Calu3 (cell line): Measurements from ENCODE around the gene AMMECR1. TPM values are rescaled to one million over a fixed set of nuclear protein-coding genes. Genes with fewer than 3 reads are reported as not detected.

Experiments used
- BruUV-seq: library from RNA; stranded (reverse); fragments of 400-500 nt; replicated peaks from 2 replicates; lab custom pipeline; 2021; lab: Mats Ljungman, UMichigan
- CTCF ChIA-PET: fragments of 300-600 bp; sonication (Branson Sonifier 250); formaldehyde crosslinking; loops from one replicate; lab custom pipeline; 2022; ENCODE audit warnings: antibody characterized with exemption; lab: Charles Lee
- DNase-seq: peaks from one replicate; pipeline ENCODE4 v3.0.0; 2022
- H3K27ac Mint-ChIP-seq: one replicate; pipeline ENCODE4 v1.8.0; 2022; ENCODE audit warnings: mixed read lengths; ENCODE audit not compliant: unreplicated experiment
- H3K27me3 Mint-ChIP-seq: one replicate; pipeline ENCODE4 v1.8.0; 2022; ENCODE audit warnings: mixed read lengths; ENCODE audit not compliant: unreplicated experiment
- H3K36me3 Mint-ChIP-seq: one replicate; pipeline ENCODE4 v1.8.0; 2022; ENCODE audit warnings: mild to moderate bottlenecking, moderate library complexity, mixed read lengths; ENCODE audit not compliant: insufficient read depth, unreplicated experiment
- H3K4me1 Mint-ChIP-seq: one replicate; pipeline ENCODE4 v1.8.0; 2022; ENCODE audit warnings: mild to moderate bottlenecking, low read depth, mixed read lengths; ENCODE audit not compliant: unreplicated experiment
- H3K4me3 Mint-ChIP-seq: one replicate; pipeline ENCODE4 v1.8.0; 2022; ENCODE audit warnings: mild to moderate bottlenecking, low read depth, moderate library complexity, mixed read lengths; ENCODE audit not compliant: unreplicated experiment
- H3K9me3 Mint-ChIP-seq: one replicate; pipeline ENCODE4 v1.8.0; 2022; ENCODE audit warnings: low read depth, mixed read lengths; ENCODE audit not compliant: unreplicated experiment
- intact Hi-C: fragments of 100-400 bp; cut with micrococcal nuclease; formaldehyde crosslinking; loops from one replicate; pipeline ENCODE4 v1.10.0; 2022; ENCODE audit not compliant: unreplicated experiment
- total RNA-seq: library from RNA; stranded (reverse); gene quantifications from 2 replicates; pipeline ENCODE4 v1.2.3, GENCODE V29; 2022
- TF ChIP-seq, protein P1 (sequence below): fragments of 200-600 bp; IDR thresholded peaks from one replicate; pipeline ENCODE4 v1.8.0; 2022; ENCODE audit warnings: antibody characterized with exemption; ENCODE audit not compliant: unreplicated experiment

The AMMECR1 gene
- total RNA-seq, 1 experiment from 2014 or later = 23.5 TPM

DNA sequence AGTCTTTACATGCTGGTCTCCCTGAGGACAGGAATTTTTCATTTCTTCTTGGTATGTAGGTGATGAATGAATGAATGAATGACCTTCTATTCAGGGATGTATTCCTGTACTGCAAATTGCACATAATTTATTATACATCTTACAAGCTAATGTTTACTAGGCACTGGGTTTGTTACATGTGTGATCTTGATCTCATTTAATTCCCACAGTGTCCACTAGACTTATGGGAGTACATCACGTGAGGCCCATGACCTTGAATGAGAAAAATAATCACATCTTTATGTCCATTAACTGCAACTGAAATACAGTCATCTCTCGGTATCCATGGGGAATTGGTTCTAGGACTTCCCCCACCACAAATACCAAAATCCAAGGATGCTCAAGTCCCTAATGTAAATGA, 164.6 kb downstream of the AMMECR1 start:
- no peak overlapping the region for H3K27ac Mint-ChIP-seq
- no TSS peak for BruUV-seq
- H3K36me3 Mint-ChIP-seq = no peaks in the 10 kb centered on the region
- TF ChIP-seq, protein P1, sequence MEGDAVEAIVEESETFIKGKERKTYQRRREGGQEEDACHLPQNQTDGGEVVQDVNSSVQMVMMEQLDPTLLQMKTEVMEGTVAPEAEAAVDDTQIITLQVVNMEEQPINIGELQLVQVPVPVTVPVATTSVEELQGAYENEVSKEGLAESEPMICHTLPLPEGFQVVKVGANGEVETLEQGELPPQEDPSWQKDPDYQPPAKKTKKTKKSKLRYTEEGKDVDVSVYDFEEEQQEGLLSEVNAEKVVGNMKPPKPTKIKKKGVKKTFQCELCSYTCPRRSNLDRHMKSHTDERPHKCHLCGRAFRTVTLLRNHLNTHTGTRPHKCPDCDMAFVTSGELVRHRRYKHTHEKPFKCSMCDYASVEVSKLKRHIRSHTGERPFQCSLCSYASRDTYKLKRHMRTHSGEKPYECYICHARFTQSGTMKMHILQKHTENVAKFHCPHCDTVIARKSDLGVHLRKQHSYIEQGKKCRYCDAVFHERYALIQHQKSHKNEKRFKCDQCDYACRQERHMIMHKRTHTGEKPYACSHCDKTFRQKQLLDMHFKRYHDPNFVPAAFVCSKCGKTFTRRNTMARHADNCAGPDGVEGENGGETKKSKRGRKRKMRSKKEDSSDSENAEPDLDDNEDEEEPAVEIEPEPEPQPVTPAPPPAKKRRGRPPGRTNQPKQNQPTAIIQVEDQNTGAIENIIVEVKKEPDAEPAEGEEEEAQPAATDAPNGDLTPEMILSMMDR = no peak
- intact Hi-C loops = no loop called here
- CTCF ChIA-PET = no interaction called here
- H3K4me1 Mint-ChIP-seq = peaks cover 14% of the 10 kb centered on the region
- H3K27me3 Mint-ChIP-seq = no peaks in the 10 kb centered on the region
- no peak overlapping the region for H3K4me3 Mint-ChIP-seq
- DNase-seq = no peak
- H3K9me3 Mint-ChIP-seq = no peaks in the 10 kb centered on the region

DNA sequence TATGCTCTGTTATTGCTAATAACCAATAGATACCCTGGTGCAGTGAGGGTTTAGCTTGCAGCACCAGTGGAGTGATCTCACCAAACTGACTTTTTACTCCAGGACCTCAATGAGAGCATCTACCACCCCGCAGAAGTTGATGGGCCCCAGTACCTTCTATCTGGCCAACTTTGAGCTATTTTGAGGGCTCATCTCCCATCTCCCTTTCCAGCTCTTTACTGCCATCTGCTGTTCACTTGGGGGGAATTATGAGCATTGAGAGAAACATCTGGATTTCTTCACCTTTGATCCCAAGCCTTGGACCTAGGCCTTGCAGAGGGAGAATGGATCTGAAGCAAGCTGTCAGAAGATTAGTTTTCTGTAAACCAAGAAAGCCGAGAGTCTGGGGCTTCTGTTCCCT, 171.4 kb downstream of the AMMECR1 start:
- Mint-ChIP-seq H3K4me1 (peaks cover 6% of the 10 kb centered on the region), H3K36me3 (no peaks in the 10 kb centered on the region), H3K4me3 (no peak overlapping the region), H3K9me3 (no peaks in the 10 kb centered on the region), H3K27ac (no peak overlapping the region), H3K27me3 (no peaks in the 10 kb centered on the region)
- TF ChIP-seq, protein P1 = no peak
- intact Hi-C loops = loop anchor here (1.0 kb wide), 1 partner anchor 235 kb away; no protein-coding TSS in a partner anchor
- CTCF ChIA-PET = interaction anchor here (0.6 to 1.5 kb wide), 15 partner anchors 8 to 810 kb away, joined by 3 to 9 read pairs (median 4); no protein-coding TSS in a partner anchor
- no TSS peak for BruUV-seq
- peak; percentile 28 for DNase-seq

DNA sequence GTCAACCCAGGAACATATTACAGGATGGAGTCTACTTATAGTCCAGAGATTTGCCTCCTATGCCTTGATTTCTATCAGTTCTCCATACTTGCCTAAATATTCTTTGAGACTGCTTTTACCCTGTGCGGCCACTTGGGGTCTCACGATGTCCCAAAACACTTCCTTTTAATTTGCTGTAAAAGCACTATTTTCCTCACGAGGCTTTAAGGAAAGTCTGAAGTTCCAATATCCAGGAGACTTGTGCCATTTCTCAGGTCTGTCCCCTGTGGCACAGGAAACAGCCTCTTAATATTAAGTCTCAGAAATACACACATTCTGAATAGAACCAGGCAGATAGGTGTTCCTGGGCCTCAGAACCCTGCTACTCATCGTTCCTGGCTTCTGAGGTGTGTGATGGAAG, 172.0 kb downstream of the AMMECR1 start:
- no TSS peak for BruUV-seq
- H3K4me1 Mint-ChIP-seq = peaks cover 9% of the 10 kb centered on the region
- H3K27me3 Mint-ChIP-seq = no peaks in the 10 kb centered on the region
- no peaks in the 10 kb centered on the region for H3K9me3 Mint-ChIP-seq
- intact Hi-C loops = loop anchor here (1.0 kb wide), 1 partner anchor 235 kb away; no protein-coding TSS in a partner anchor
- CTCF ChIA-PET = interaction anchor here (0.6 to 1.5 kb wide), 12 partner anchors 9 to 809 kb away, joined by 3 to 9 read pairs (median 4); no protein-coding TSS in a partner anchor
- H3K36me3 Mint-ChIP-seq = no peaks in the 10 kb centered on the region
- DNase-seq = peak; percentile 29
- H3K4me3 Mint-ChIP-seq = no peak overlapping the region
- TF ChIP-seq, protein P1 = peak; percentile 27
- H3K27ac Mint-ChIP-seq = no peak overlapping the region

DNA sequence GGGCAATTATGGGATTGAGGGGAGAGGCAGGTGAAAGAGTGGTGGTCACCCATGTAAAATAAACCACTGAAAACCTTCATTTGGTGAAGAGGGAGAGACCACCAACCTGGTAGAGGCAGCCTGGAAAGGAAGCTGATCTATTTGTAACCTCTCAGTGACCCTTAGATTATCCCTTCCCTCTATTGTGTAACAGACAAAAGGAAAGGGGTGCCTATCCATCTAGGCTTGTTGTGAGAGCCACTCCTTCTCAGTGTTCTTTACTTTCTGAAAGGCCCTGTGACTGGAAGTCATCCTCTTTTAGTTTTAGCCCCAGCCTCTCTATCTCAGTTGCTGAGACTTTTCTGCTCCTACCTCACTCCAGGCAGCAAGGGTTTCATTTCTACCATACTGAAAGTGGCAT, 172.6 kb downstream of the AMMECR1 start:
- Mint-ChIP-seq H3K36me3 (no peaks in the 10 kb centered on the region), H3K9me3 (no peaks in the 10 kb centered on the region), H3K4me1 (peaks cover 9% of the 10 kb centered on the region), H3K4me3 (no peak overlapping the region), H3K27ac (no peak overlapping the region), H3K27me3 (no peaks in the 10 kb centered on the region)
- BruUV-seq = no TSS peak
- intact Hi-C loops = no loop called here
- CTCF ChIA-PET = interaction anchor here (0.9 to 1.5 kb wide), 3 partner anchors 10 to 273 kb away, joined by 3 to 9 read pairs (median 6); no protein-coding TSS in a partner anchor
- DNase-seq = no peak
- TF ChIP-seq, protein P1 = no peak

Other genes with a start within 250 kb of the AMMECR1 start
- not detected in 2 replicates for gene RTL9, start 40.8 kb upstream of the AMMECR1 start, total RNA-seq